NCI-H226 (cell line): ENCODE results near the gene EMP2.

Experiments
- DNase-seq: peaks from one replicate; pipeline ENCODE4 v3.0.0-alpha.2; 2015

The EMP2 gene

DNA sequence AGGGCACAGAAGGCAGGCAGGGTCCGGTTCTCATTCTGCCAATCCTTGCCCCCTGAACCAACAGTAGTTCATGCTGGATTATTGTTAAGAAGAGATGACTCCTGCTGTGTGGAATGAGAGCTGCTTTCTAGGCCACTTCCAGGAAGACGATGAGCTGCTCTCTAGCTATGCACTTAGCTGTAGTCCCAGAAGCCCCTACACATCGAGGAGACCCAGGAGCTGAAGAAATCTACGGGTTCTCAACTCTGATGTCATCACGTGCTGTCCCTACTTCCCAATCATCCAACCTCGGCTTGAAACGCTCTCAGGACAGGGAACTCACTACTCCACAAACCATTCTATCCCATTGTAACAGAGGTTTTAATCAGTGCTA is 29.0 kb upstream of the EMP2 start:
- DNase-seq = peak; percentile 36

DNA sequence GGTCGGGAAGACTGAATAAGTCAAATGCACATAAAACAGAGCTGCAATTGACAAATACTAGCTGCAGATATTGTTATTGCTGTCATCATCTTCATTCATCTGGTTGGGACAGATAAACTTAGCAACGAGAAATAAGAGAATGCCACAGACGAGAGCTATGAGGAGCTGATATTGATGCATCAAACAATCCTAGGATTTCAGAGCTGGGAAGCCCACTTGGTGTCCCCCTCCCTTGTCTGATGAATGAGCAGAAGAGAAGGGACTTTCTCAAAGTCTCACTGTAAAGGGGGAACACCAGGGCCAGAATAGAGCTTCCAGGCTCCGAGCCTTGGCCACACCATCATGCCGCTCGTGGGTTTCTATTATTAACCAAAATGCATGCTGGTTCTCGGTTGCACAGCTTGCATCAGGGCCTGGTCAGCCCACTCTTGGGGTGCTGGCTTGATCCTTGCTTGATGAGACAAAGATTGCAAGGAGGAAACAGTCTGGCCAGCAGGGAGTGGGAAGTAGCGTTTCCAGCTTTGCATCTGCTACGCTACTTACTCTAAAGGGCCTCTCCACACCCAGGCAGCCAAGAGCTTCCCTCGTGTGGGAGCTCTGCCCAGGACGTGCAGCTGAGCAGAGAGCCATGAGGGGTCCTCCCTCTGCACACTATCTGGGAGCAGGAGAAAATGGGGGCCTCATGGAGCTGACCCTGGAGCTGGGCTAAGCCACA is 28.4 kb upstream of the EMP2 start:
- DNase-seq = no peak

DNA sequence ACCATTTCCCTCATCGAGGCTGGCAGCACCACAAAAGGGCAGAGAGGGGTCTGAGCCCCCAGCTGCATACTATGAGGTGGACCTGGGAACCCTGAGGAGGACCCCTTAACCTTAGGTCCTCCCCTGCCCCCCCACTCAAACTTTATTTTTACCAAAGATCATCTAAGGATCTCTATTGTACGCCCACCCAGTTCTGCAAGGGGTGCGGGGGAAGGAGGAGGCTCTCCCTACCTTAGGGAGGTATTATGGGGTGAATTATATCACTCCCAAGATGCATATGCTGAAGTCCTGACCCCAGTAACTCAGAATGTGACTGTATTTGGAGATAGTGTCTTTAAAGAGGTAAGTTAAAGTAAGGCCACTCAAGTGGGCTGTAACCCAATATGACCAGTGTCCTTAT is 26.8 kb upstream of the EMP2 start:
- no peak for DNase-seq

DNA sequence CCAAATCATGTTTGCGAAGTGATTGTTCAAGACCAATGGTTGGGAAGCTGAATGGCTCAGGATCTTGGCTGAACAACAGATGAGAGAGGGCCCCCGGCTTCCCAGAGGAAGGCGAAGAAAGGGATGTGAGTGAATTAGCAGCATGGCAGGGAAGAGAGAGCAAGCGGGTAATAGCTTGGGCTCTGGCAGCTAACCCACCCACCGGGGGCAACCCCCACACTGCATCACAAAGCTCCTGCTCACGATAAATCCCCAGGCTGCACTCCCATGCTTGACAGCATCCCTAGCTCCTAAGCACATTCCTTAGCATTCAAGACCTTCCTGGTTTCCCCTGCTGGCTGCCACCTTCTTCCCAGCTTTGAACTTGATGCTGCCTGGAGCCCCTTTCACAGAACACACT is 26.2 kb upstream of the EMP2 start:
- DNase-seq = no peak

DNA sequence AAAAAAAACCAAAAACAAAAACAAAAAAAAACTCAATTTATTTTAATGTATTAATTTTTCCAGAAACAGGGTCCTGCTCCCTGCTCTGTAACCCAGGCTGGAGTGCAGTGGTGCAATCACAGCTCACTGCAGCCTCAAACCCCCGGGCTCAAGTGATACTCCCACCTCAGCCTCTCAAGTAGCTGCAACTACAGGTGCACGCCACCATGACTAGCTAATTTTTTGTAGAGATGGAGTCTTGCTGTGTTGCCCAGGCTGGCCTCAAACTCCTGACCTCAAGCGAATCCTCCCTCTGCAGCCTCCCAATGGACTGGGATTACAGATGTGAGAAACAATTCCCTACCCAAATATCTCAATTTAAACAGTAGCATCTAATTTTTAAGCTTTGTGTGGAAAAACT is 25.2 kb upstream of the EMP2 start:
- no peak for DNase-seq

DNA sequence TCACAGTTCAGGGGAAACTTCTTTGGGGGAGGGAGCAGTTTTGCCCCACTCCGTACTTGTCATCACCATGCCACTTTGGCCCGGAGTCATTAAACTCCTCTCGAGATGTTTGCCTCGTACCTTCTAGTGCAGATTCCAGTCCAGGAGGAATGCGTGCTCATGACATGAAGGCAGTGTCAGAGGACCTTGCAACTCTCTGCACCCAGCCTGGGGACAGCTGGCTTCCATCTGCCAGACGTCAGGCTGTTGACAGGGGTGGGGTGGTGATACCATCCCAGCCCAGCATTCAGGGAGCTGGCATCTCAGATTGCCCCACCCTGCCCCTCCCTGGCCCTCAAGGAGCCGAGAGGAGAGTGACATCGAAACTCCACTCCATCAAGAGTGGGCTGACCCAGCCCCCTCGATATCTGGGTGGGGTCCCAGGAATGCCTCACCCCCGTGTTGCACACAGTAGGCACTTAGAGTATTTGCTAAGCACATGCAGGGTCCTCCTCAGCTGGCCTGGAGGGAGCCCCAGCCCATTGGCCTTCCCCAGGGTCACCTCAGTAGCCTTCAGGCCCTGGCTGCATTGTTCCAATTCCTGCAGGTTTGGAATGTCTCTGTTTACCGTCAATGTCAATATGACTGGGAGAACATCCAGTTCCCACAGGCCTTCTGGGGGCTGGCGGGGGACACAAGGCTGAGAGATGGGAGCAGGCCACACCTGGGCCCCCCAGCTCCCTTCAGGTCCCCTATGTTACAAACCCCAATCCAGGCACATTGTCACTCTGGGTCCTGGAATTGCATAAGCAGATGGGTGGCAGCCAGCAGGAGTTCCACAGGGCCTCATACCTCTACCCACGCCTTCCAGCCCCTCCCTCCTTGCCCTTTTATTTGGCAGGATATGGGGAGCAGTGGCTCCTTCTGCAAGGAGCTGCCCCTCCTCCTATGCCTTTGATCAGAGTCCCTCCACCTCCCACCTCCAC is 21.3 kb upstream of the EMP2 start:
- no peak for DNase-seq

DNA sequence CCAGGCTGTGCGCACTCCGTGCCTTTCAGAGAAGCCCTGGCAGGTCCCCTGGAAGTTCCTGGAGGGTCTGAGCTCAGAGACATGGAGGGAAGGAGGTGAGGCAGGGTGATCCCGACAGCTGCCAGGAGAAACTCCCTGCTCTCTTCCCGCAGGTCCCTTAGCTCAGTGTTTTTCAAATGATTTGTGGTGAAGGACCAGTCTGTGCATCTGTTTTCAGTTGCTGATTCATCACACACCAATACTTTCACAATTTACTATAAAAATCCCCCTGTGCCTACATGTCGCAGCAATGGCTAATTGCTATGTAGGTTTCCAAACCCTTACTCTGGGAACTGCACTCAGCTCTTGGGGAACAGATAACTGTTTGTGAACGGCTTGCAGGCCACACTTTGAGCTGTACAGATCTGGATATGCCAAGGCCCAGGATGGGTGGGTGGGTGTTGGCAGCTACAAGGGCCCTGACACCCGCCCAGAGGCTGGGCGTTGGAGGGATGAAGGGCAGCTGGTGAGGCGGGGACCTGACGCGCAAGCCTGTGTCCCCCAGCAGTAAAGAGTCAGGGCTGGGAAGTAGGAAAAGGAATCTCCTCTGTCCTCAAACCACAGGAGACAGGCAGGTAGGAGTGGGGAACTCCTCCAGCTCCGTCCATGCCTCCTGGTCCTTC is 20.5 kb upstream of the EMP2 start:
- DNase-seq = no peak

DNA sequence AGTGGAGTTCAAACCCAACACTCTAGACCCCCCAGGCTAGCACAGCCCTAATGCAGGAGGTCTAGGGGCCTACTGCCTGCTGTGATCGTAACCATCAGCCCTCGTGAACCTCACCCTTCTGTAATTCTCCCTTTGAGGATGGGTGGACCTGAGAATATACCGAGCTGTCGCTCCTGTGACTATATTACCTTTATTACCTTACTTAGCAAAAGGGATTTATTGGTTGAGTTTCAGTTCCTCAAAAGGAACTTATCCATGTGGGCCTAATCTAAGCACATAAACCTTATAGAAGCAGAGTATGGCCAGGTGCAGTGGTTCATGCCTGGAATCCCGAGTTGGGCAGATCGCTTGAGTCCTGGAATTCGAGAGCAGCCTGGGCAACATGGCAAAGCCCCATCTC is 19.2 kb upstream of the EMP2 start:
- no peak for DNase-seq

DNA sequence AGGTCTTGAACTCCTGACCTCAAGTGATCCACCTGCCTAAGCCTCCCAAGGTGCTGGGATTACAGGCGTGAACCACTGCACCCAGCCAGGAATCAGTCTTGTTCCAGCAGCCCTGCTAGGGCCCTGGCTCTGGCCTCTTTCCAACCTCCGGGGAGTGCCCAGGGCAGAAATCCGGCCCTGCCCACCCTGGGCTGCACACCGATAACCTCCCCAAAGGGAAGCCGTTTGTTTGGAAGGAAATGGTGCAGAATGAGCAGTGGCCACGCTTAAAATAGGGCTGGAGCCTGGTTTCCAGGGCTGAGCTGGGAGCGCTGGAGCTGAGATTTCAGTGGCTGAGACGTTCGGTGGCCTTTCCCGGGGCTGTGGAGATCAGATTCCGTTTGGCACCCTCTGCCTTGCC is 17.8 kb upstream of the EMP2 start:
- DNase-seq = no peak

DNA sequence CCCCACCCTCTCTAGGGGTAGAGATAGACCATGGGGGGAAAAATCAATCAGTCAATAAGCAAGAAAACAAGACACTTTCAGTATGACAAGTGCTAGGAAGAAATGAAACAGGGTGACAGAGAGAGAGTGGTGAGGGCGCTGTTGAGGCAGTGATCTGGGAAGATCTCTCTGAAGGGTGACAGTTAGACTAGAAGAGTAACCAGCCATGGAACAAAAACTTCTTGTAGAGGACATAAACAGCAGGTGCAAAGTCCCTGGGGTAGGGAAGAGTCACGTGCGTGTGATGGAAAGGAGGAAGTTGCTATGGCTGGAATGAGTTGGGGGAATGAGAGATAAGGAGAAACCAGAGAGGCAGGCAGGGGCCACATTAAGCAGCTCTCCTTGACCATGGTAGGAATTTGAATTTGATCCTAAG is 16.8 kb upstream of the EMP2 start:
- DNase-seq = no peak

DNA sequence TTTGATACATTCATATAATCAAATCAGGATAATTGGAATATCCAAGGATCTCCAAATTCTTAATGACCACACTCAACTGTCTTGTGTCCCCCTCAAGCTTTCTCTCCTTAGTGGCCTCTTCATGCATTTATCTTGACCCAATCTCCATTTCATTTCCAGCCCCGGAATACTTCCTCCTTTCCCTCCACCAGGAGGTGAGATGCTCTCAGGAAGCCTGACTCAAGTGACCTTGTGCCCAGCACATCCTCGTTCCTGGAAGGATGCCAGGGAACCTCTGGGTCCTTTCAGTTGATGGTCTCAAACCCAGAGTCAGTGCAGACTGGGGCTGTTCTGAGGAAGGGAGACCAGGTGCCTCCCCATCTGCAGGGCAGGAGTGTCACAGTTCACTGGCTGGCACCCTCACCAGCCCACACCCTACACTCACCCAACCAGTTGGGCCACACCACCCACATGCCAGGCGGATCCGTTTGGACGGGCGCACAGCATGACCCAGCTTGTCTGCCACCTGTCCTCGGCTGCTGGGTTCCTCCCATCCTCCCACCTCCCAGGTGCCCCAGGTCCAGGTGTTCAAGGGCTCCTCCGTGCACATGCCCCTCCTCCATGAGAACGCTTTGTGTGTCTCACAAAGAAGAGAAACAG is 14.0 kb upstream of the EMP2 start:
- DNase-seq = no peak

DNA sequence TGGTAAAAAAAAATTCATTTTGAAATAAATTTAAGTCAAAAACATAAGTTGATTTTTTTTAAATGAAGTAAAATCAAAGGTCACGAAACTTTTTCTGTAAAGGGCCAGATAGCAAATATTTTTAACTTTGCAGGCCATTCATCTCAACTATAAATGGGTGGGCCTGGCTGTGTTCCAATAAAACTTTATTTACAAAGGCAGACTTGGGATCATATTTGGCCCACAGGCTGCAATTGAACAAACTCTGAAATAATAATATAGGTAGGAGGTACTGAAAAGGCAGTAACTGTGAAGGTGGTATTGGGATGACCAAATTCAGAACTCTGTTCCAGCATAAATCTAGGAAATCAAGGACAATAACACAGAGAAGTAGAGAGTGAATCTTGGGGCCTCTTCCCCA is 12.2 kb upstream of the EMP2 start:
- DNase-seq = no peak

DNA sequence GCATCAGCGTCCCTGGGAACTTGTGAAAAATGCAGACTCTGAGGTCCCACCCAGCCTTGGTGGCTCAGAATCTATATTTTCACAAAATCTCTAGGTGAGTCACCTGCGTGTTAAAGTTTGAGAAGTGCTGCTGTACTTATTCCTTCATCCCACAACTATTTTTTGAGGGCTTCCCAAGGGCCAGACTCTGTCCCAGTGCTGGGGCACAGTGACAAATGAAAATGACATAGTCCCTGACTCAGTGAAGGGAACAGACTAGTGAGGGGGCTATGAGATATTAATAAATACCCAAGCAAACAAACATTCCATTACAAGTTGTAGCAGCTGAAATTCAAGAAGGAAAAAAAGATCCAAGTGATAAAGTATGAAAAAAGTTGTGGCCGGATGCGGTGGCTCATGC is 9.9 kb upstream of the EMP2 start:
- no peak for DNase-seq

DNA sequence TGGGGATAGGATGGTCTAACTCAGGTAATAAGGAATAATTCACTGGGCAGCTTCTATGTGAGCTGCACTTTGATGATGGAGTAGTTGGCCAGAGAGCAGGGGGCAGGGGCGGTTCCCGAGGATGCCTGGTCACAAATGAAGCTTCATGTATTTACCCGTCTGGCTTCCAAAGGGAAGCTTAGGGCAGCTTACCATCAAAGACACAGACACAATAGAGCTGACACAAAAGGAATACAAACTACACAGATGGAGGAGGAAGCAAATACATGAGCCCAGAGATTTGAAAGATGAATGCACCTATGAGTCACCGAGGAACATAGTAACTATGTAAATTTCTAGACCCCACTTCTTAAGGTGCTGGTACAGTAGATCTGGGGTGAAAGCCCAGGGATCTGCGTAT is 8.7 kb upstream of the EMP2 start:
- no peak for DNase-seq

DNA sequence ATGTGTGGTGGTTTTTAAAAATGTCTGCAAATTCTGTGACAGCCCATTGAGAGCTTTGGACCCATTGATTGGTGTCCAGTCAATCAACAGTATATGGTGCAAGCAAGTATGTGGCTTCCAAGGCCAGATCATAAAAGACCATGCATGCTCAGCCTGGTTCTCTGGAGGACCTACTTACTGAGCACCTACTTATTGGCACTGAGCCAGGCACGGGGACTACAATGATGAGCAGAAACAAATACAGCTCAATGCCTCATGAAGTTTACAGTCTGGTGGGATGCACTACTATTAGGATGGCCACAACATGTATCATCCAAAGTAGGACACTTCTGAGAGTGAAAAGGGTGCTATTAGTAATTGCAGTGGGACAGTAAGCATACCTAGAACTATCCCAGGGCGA is 7.2 kb upstream of the EMP2 start:
- DNase-seq = no peak

DNA sequence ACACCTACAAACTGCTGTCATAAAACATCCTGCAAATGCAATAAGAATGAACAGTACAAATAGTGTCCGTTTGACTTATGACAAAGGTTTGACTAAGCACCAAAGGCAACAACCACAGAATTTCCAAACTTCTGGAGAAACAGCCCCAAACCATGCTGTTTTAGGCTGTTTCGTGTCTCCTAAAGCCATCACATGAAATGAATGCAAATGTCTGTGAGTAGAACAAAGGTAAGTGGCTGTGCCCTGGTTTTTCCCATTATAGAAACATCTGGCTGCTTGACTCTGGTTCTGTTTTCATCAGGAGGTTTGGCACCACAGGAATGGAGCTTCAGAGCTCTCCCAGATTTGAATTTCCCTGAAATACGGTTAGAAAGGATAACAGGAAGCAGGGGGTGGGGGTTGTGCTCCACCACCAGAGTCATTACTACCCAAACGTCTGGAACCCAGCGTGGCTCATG is 4.6 kb upstream of the EMP2 start:
- DNase-seq = no peak

DNA sequence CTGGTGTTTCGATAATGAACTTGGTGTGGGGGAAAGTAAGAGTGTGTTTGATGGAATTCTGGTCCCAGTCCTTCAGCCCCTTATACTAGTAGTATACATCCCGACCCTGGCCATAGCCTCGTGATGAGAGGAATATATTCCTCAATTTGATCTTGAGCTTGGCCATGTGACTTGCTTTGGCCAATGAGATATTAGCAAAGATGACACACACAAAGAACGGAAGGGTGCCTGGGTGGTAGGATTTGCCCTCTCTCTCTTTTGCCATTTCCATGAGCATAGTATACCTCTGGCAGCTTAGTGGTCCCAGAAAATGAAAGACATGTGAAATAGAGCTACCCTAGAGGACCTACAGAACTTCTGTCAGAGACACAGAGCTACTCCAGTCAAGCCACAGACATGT is 2.9 kb upstream of the EMP2 start:
- no peak for DNase-seq

DNA sequence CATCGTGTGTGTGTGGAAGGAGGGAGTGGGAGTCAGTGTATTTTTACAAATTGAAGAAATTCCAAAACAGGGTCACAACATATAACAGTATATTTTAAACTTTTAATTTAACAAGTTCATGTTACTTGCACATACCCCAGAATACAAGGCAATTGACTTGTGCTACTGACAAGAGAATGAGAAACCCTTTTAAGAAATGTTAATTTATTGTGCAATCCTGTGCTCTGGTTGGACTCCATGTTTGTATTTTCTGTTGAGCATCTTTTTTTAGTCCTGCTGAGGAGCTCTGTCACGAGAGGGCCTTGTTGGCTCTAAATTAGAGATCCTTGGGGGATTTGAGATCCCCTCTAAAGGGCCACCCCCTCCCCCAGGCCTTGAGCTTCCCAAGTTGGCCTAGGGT is 1.1 kb upstream of the EMP2 start:
- DNase-seq = no peak

DNA sequence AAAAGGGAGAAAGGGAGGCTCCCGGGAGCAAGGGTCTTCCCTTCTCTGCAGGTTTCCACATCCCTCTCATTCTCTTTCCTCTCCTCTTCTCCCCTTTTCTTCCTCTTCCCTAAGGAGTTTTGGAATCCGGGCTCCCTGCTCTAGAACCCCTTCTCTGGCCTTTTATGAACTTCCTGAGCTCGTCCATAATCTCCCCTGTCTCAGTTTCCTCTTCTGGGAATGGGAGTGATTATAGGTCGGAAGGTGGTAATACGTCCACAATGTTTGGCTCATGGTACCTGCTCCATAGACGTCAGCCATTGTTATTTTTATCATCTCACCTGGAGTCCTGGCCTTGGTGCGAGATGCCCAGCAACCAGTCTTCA is 467 bp upstream of the EMP2 start:
- no peak for DNase-seq

DNA sequence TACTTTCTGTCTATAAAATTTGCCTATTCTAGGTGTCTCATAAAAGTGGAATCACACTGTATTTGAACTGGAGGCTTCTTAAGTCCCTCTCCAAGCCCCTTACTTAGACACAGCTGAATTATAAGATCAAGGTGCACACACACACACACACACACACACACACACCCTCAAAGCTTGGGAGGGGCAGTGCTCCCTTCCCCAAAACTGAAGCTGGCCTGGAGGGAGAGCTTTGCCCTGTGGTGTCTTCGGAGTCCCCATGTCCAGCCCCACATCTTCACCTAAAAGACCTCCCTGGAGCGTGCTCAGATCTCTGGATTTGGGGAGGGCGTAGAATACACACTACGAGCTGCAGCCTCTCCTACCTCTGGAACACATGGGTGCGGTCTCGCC is 828 bp downstream of the EMP2 start:
- no peak for DNase-seq

DNA sequence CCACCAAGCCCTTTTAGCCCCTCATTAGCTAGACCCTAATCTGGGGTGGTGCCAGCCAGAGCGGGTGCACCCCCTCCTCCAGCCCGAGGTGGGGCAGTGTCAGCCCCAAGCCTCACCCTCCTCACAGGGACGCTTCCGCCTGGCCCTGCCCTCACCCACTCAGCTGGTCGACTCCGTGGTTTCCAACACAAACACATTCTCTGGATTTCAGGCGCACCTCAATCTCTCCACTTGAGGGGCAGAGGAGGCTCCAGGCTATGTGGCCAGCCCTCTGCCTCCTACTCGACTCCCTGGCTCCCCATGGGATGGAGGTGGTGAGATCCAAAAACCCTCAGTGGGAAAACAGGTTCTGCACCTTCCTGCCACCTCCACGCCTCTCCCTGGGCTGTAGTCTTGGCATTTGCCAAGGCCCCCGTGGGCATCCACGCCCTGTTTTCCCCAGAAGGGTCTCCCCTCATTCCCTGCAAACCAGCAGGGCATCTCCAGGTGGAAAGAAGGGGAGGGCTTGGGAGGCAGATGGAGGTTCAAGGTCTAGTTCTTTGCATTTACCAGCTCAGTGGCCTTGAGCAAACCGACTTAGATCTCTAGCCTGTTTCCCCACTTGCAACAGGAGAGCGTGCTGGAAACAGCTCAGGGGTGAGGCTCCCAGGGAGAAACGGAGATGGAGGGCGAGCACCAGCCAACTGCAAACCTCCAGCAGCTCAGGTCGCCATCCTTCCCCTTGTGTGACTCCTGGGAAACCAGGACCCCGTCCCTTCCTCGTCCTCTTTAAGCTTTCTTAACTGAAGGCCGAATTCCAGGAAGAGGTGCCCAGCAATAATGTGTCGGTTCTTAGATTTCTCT is 1.7 kb downstream of the EMP2 start:
- no peak for DNase-seq
